ENCODE results near the gene VAV1.

Gene VAV1

GRCh38 chr19:6833166-6833790 is 60.8 kb downstream of the VAV1 start:
- H3K4me3 ChIP-seq (ENCODE audit: low read length) = no peak overlapping the region
- no peak for TF ChIP-seq EZH2phosphoT487 (IDR thresholded peaks at IDR 0.05; ENCODE audit: low read length)
- no peak for TF ChIP-seq CTCF (IDR thresholded peaks at IDR 0.05; ENCODE audit: low read length)
- TF ChIP-seq EZH2 (optimal IDR thresholded peaks at IDR 0.05; ENCODE audit: low read depth, low read length) = no peak
- H3K79me2 ChIP-seq (ENCODE audit: low read length) = no peaks in the 10 kb centered on the region
- no peaks in the 10 kb centered on the region for H3F3A ChIP-seq (ENCODE audit: insufficient read depth, low read length)
- no peak overlapping the region for H3K9ac ChIP-seq (ENCODE audit: low read length)
- H3K4me1 ChIP-seq (ENCODE audit: low read length) = no peaks in the 10 kb centered on the region
- H3K27ac ChIP-seq (ENCODE audit: low read length) = no peak overlapping the region
- H3K9me2 ChIP-seq (replicated peaks; ENCODE audit: insufficient read depth, low read length) = no peaks in the 10 kb centered on the region
- H3K36me3 ChIP-seq (replicated peaks; ENCODE audit: insufficient read depth, low read length) = peaks cover 17% of the 10 kb centered on the region; the same call in 1 of the 2 replicates
- H3K9me3 ChIP-seq (replicated peaks; ENCODE audit: insufficient read depth, low read length) = no peaks in the 10 kb centered on the region
- DNase-seq = no peak
- H4K20me1 ChIP-seq (ENCODE audit: insufficient read depth, low read length) = no peaks in the 10 kb centered on the region
- H2AFZ ChIP-seq (ENCODE audit: low read length) = no peak overlapping the region
- no peaks in the 10 kb centered on the region for H3K27me3 ChIP-seq (replicated peaks; ENCODE audit: insufficient read depth, low read length)
- no peak overlapping the region for H3K4me2 ChIP-seq (ENCODE audit: low read depth, low read length)

- Histone ChIP-seq H3K9ac (ENCODE audit: low read length) (no peak overlapping the region), H3K36me3 (replicated peaks; ENCODE audit: insufficient read depth, low read length) (peaks cover 15% of the 10 kb centered on the region; the same call in 1 of the 2 replicates), H3F3A (ENCODE audit: insufficient read depth, low read length) (no peaks in the 10 kb centered on the region), H2AFZ (ENCODE audit: low read length) (no peak overlapping the region), H3K4me3 (ENCODE audit: low read length) (no peak overlapping the region), H3K27ac (ENCODE audit: low read length) (no peak overlapping the region), H4K20me1 (ENCODE audit: insufficient read depth, low read length) (no peaks in the 10 kb centered on the region), H3K27me3 (replicated peaks; ENCODE audit: insufficient read depth, low read length) (no peaks in the 10 kb centered on the region), H3K79me2 (ENCODE audit: low read length) (no peaks in the 10 kb centered on the region), H3K9me3 (replicated peaks; ENCODE audit: insufficient read depth, low read length) (no peaks in the 10 kb centered on the region), H3K9me2 (replicated peaks; ENCODE audit: insufficient read depth, low read length) (no peaks in the 10 kb centered on the region), H3K4me1 (ENCODE audit: low read length) (no peaks in the 10 kb centered on the region), H3K4me2 (ENCODE audit: low read depth, low read length) (no peak overlapping the region)
- TF ChIP-seq CTCF (IDR thresholded peaks at IDR 0.05; ENCODE audit: low read length) (no peak), EZH2phosphoT487 (IDR thresholded peaks at IDR 0.05; ENCODE audit: low read length) (no peak), EZH2 (optimal IDR thresholded peaks at IDR 0.05; ENCODE audit: low read depth, low read length) (no peak)
- DNase-seq = no peak
Observed at GRCh38 chr19:6834433-6834832, 61.9 kb downstream of the VAV1 start.

- H3K9ac ChIP-seq (ENCODE audit: low read length) = no peak overlapping the region
- H3K4me1 ChIP-seq (ENCODE audit: low read length) = no peaks in the 10 kb centered on the region
- no peaks in the 10 kb centered on the region for H3K79me2 ChIP-seq (ENCODE audit: low read length)
- H3K36me3 ChIP-seq (replicated peaks; ENCODE audit: insufficient read depth, low read length) = peaks cover 15% of the 10 kb centered on the region; the same call in 1 of the 2 replicates
- no peak overlapping the region for H3K4me3 ChIP-seq (ENCODE audit: low read length)
- no peaks in the 10 kb centered on the region for H3K27me3 ChIP-seq (replicated peaks; ENCODE audit: insufficient read depth, low read length)
- H3F3A ChIP-seq (ENCODE audit: insufficient read depth, low read length) = no peaks in the 10 kb centered on the region
- no peaks in the 10 kb centered on the region for H4K20me1 ChIP-seq (ENCODE audit: insufficient read depth, low read length)
- TF ChIP-seq EZH2 (optimal IDR thresholded peaks at IDR 0.05; ENCODE audit: low read depth, low read length) (no peak), CTCF (IDR thresholded peaks at IDR 0.05; ENCODE audit: low read length) (no peak), EZH2phosphoT487 (IDR thresholded peaks at IDR 0.05; ENCODE audit: low read length) (no peak)
- H3K9me3 ChIP-seq (replicated peaks; ENCODE audit: insufficient read depth, low read length) = no peaks in the 10 kb centered on the region
- H3K4me2 ChIP-seq (ENCODE audit: low read depth, low read length) = no peak overlapping the region
- H3K9me2 ChIP-seq (replicated peaks; ENCODE audit: insufficient read depth, low read length) = no peaks in the 10 kb centered on the region
- no peak overlapping the region for H2AFZ ChIP-seq (ENCODE audit: low read length)
- no peak overlapping the region for H3K27ac ChIP-seq (ENCODE audit: low read length)
- no peak for DNase-seq
Observed at GRCh38 chr19:6835501-6835900, 63.0 kb downstream of the VAV1 start.

Measured in MM.1S (cell line).